CD4-positive, alpha-beta T cell treated with Interleukin-21 for 1 hour (primary cell): Measurements from ENCODE around the gene FAM133A.
A peak's percentile ranks its signal among the peaks of the same experiment; 100 is the strongest.

Experiments
- DNase-seq: peaks from one replicate; pipeline ENCODE4 v3.0.0-alpha.2; 2020

Gene FAM133A

GRCh38 chrX:93673869-93674271 lies at the start of gene FAM133A:
Gene FAM133A, plus strand, starts transcription at chrX:93674206. Its CDS starts 35,214 bp downstream, at chrX:93709420.
- DNase-seq = no peak

- DNase-seq = no peak
Measured at GRCh38 chrX:93637591-93637990, 36.4 kb upstream of the FAM133A start.

GRCh38 chrX:93649381-93649780 lies 24.6 kb upstream of the FAM133A start:
- DNase-seq = no peak

GRCh38 chrX:93660575-93660974 lies 13.4 kb upstream of the FAM133A start:
- DNase-seq = no peak

GRCh38 chrX:93673056-93673868 lies 744 bp upstream of the FAM133A start, which contains the start of gene NAP1L3:
Gene NAP1L3, minus strand, starts transcription at chrX:93673578. Its CDS starts 274 bp downstream, at chrX:93673304.
- peak; percentile 75 for DNase-seq

GRCh38 chrX:93695981-93696380 lies 22.0 kb downstream of the FAM133A start:
- DNase-seq = no peak

- DNase-seq = no peak
Measured at GRCh38 chrX:93703701-93704100, 29.7 kb downstream of the FAM133A start.

- DNase-seq = no peak
Measured at GRCh38 chrX:93711076-93711475, 37.1 kb downstream of the FAM133A start.

- DNase-seq = no peak
Measured at GRCh38 chrX:93741811-93742210, 67.8 kb downstream of the FAM133A start.

- no peak for DNase-seq
Measured at GRCh38 chrX:93760163-93760562, 86.2 kb downstream of the FAM133A start.
